ENCODE measurements around the gene SLITRK5. TPM values are rescaled to one million over a fixed set of nuclear protein-coding genes. Genes with fewer than 3 reads are reported as not detected.

Gene SLITRK5
- total RNA-seq, 2 experiments from 2014 or later = 10.6 to 20.0 TPM

GRCh38 chr13:87656306-87656705 lies 14.9 kb upstream of the SLITRK5 start:
- Histone ChIP-seq H3K79me2 (ENCODE audit: insufficient read depth, low read depth, low read length) (no peaks in the 10 kb centered on the region), H3K4me3 (ENCODE audit: low read depth, low read length, poor library complexity, severe bottlenecking) (no peak overlapping the region), H3K4me1 (ENCODE audit: insufficient read depth, low read length, poor library complexity, severe bottlenecking) (peaks cover 10% of the 10 kb centered on the region), H3K36me3 (ENCODE audit: insufficient read depth, low read length) (no peaks in the 10 kb centered on the region), H3K27ac (ENCODE audit: low read depth, low read length, poor library complexity, severe bottlenecking) (no peak overlapping the region), H3K9me2 (ENCODE audit: insufficient read depth, low read length) (no peaks in the 10 kb centered on the region), H3K9me3 (ENCODE audit: low read length) (no peaks in the 10 kb centered on the region), H2AFZ (ENCODE audit: low read length) (no peak overlapping the region), H3K4me2 (ENCODE audit: low read length) (no peak overlapping the region), H4K20me1 (ENCODE audit: insufficient read depth, low read length) (no peaks in the 10 kb centered on the region)
- no TSS peak for BruUV-seq (replicated peaks)
- no peak for TF ChIP-seq CTCF (conservative IDR thresholded peaks at IDR 0.05; ENCODE audit: low read length)
- no peak for TF ChIP-seq EZH2phosphoT487 (IDR thresholded peaks at IDR 0.05; ENCODE audit: borderline replicate concordance, low read depth, low read length)
- CTCF ChIA-PET (ENCODE audit: unreplicated experiment) = no interaction called here
- POLR2A ChIA-PET = interaction anchor here (0.6 to 0.7 kb wide), 2 partner anchors 11 to 89 kb away, joined by 3 read pairs; no protein-coding TSS in a partner anchor
- DNase-seq (ENCODE audit: low spot score) = no peak
- intact Hi-C loops (cut with micrococcal nuclease; ENCODE audit: unreplicated experiment) = no loop called here

- Histone ChIP-seq H3K4me2 (ENCODE audit: low read length) (no peak overlapping the region), H3K9me3 (ENCODE audit: low read length) (no peaks in the 10 kb centered on the region), H3K79me2 (ENCODE audit: insufficient read depth, low read depth, low read length) (no peaks in the 10 kb centered on the region), H2AFZ (ENCODE audit: low read length) (no peak overlapping the region), H3K4me1 (ENCODE audit: insufficient read depth, low read length, poor library complexity, severe bottlenecking) (no peaks in the 10 kb centered on the region), H3K9me2 (ENCODE audit: insufficient read depth, low read length) (no peaks in the 10 kb centered on the region), H3K27ac (ENCODE audit: low read depth, low read length, poor library complexity, severe bottlenecking) (no peak overlapping the region), H4K20me1 (ENCODE audit: insufficient read depth, low read length) (no peaks in the 10 kb centered on the region), H3K4me3 (ENCODE audit: low read depth, low read length, poor library complexity, severe bottlenecking) (no peak overlapping the region), H3K36me3 (ENCODE audit: insufficient read depth, low read length) (no peaks in the 10 kb centered on the region)
- intact Hi-C loops (cut with micrococcal nuclease; ENCODE audit: unreplicated experiment) = no loop called here
- no TSS peak for BruUV-seq (replicated peaks)
- ChIA-PET POLR2A (interaction anchor here (0.7 kb wide), 1 partner anchor 273 kb away, joined by 3 read pairs; no protein-coding TSS in a partner anchor), CTCF (ENCODE audit: unreplicated experiment) (no interaction called here)
- TF ChIP-seq CTCF (conservative IDR thresholded peaks at IDR 0.05; ENCODE audit: low read length) (no peak), EZH2phosphoT487 (IDR thresholded peaks at IDR 0.05; ENCODE audit: borderline replicate concordance, low read depth, low read length) (no peak)
- no peak for DNase-seq (ENCODE audit: low spot score)
These were observed 9.7 kb upstream of the SLITRK5 start for GRCh38 chr13:87661471-87661870.

GRCh38 chr13:87666831-87667230 lies 4.3 kb upstream of the SLITRK5 start:
- no peaks in the 10 kb centered on the region for H3K36me3 ChIP-seq (ENCODE audit: insufficient read depth, low read length)
- no peak overlapping the region for H3K4me3 ChIP-seq (ENCODE audit: low read depth, low read length, poor library complexity, severe bottlenecking)
- intact Hi-C loops (cut with micrococcal nuclease; ENCODE audit: unreplicated experiment) = no loop called here
- H3K4me1 ChIP-seq (ENCODE audit: insufficient read depth, low read length, poor library complexity, severe bottlenecking) = peaks cover 14% of the 10 kb centered on the region
- no TSS peak for BruUV-seq (replicated peaks)
- no peak overlapping the region for H3K27ac ChIP-seq (ENCODE audit: low read depth, low read length, poor library complexity, severe bottlenecking)
- H3K79me2 ChIP-seq (ENCODE audit: insufficient read depth, low read depth, low read length) = no peaks in the 10 kb centered on the region; the same call in 1 of the 2 replicates
- CTCF ChIA-PET (ENCODE audit: unreplicated experiment) = no interaction called here
- H2AFZ ChIP-seq (ENCODE audit: low read length) = no peak overlapping the region
- no peak overlapping the region for H3K4me2 ChIP-seq (ENCODE audit: low read length)
- no peak for DNase-seq (ENCODE audit: low spot score)
- POLR2A ChIA-PET = interaction anchor here (0.7 to 1.0 kb wide), 6 partner anchors 9 to 455 kb away, joined by 3 to 10 read pairs (median 3); no protein-coding TSS in a partner anchor
- no peaks in the 10 kb centered on the region for H3K9me2 ChIP-seq (ENCODE audit: insufficient read depth, low read length)
- H3K9me3 ChIP-seq (ENCODE audit: low read length) = no peaks in the 10 kb centered on the region
- TF ChIP-seq CTCF (conservative IDR thresholded peaks at IDR 0.05; ENCODE audit: low read length) = no peak
- TF ChIP-seq EZH2phosphoT487 (IDR thresholded peaks at IDR 0.05; ENCODE audit: borderline replicate concordance, low read depth, low read length) = no peak
- no peaks in the 10 kb centered on the region for H4K20me1 ChIP-seq (ENCODE audit: insufficient read depth, low read length)
